HCT116 (cell line): ENCODE data around the gene MLPH. TPM values are rescaled to one million over a fixed set of nuclear protein-coding genes. Genes with fewer than 3 reads are reported as not detected.
A peak's percentile ranks its signal among the peaks of the same experiment; 100 is the strongest.

ENCODE experiments used
- ATAC-seq: fragments of 200-7000 bp; cut with Tn5 transposase; 2 replicates; pipeline ENCODE4 v1.9.1; 2020; ENCODE audit warnings: mild to moderate bottlenecking, moderate library complexity
- BruUV-seq: library from RNA; stranded (reverse); fragments of 400-500 nt; replicated peaks from 2 replicates; lab custom pipeline; 2021; lab: Mats Ljungman, UMichigan
- CTCF ChIA-PET: fragments of 300-600 bp; sonication (Branson Sonifier 250); formaldehyde crosslinking; loops from one replicate; lab custom pipeline; 2021; ENCODE audit warnings: antibody characterized with exemption; lab: Charles Lee
- POLR2A ChIA-PET: fragments of 300-600, 350-600 bp; sonication (Branson Sonifier 250); formaldehyde crosslinking; loops from one replicate; lab custom pipeline; 2021; ENCODE audit warnings: antibody characterized with exemption; lab: Charles Lee
- RAD21 ChIA-PET, 2 experiments: fragments of 300-600 bp; sonication (Branson Sonifier 250); formaldehyde crosslinking; loops; one replicate each; lab custom pipeline; 2023; ENCODE audit warnings: low total read pairs in 2 of 2; ENCODE audit not compliant: uncharacterized antibody in 2 of 2, unreplicated experiment in 2 of 2, low non-redundant PET in 1 of 2; lab: Charles Lee
- DNase-seq: peaks from one replicate; pipeline ENCODE4 v3.0.0-alpha.2; 2010; ENCODE audit warnings: low read depth, low spot score
- H2AFZ ChIP-seq: fragments of 200-600 bp; shearing (Covaris generic), sonication (generic); 2 replicates; pipeline ENCODE4 v1.6.1; 2017; ENCODE audit warnings: low read depth, mixed run types, mixed read lengths, antibody characterized with exemption, low read length; ENCODE audit not compliant: poor library complexity, severe bottlenecking
- H3K27ac ChIP-seq: 2 replicates; pipeline ENCODE4 v1.5.1; 2012; ENCODE audit warnings: low read depth, low read length
- H3K27me3 ChIP-seq: fragments of 200-600 bp; sonication (generic); 2 replicates; pipeline ENCODE4 v1.6.1; 2016; ENCODE audit warnings: mixed run types, low read length, mixed read lengths; ENCODE audit not compliant: insufficient read depth
- H3K36me3 ChIP-seq, 2 experiments: fragments of 200-500 bp in 1 of 2; fragments of 200-600 bp in 1 of 2; sonication (Bioruptor generic) in 1 of 2; sonication (generic) in 1 of 2; 2 replicates each; pipeline versions ENCODE4 v1.5.1 to v1.6.1; 2014 to 2016; ENCODE audit warnings: low read length in 2 of 2, inconsistent platforms in 1 of 2, mixed read lengths in 1 of 2, mixed run types in 1 of 2; ENCODE audit not compliant: insufficient read depth in 2 of 2, control insufficient read depth in 1 of 2
- H3K4me1 ChIP-seq, 2 experiments: fragments of 200-600 bp in 1 of 2; sonication (generic) in 1 of 2; 2 replicates each; pipeline versions ENCODE4 v1.5.1 to v1.6.1; 2012 to 2017; ENCODE audit warnings: low read length in 2 of 2, inconsistent platforms in 1 of 2, mild to moderate bottlenecking in 1 of 2, mixed read lengths in 1 of 2, mixed run types in 1 of 2, moderate library complexity in 1 of 2; ENCODE audit not compliant: insufficient read depth in 2 of 2, control insufficient read depth in 1 of 2
- H3K4me2 ChIP-seq: fragments of 200-600 bp; sonication (generic); 2 replicates; pipeline ENCODE4 v1.6.1; 2017; ENCODE audit warnings: mixed run types, low read length, mixed read lengths
- H3K4me3 ChIP-seq, 2 experiments: fragments of 200-600 bp in 1 of 2; sonication (generic) in 1 of 2; replicated peaks in 1 of 2; 2 replicates each; pipeline ENCODE4 v1.5.1; 2011 to 2016; ENCODE audit warnings: low read length in 2 of 2, control low read depth in 1 of 2, low read depth in 1 of 2, mild to moderate bottlenecking in 1 of 2, mixed read lengths in 1 of 2, mixed run types in 1 of 2
- H3K79me2 ChIP-seq: fragments of 200-600 bp; sonication (generic); 2 replicates; pipeline ENCODE4 v1.6.1; 2017; ENCODE audit warnings: mild to moderate bottlenecking, mixed run types, low read length, moderate library complexity, mixed read lengths; ENCODE audit not compliant: insufficient read depth
- H3K9ac ChIP-seq: fragments of 200-600 bp; sonication (generic); 2 replicates; pipeline ENCODE4 v1.6.1; 2016; ENCODE audit warnings: low read length, mixed read lengths
- H3K9me2 ChIP-seq: fragments of 200-600 bp; sonication (generic), shearing (Covaris generic); 2 replicates; pipeline ENCODE4 v1.6.1; 2017; ENCODE audit warnings: mixed run types, mild to moderate bottlenecking, moderate library complexity; ENCODE audit not compliant: insufficient read depth
- H3K9me3 ChIP-seq, 2 experiments: fragments of 200-500 bp in 1 of 2; fragments of 200-600 bp in 1 of 2; sonication (Bioruptor generic) in 1 of 2; sonication (generic) in 1 of 2; 2 replicates each; pipeline ENCODE4 v1.6.1; 2014 to 2017; ENCODE audit warnings: low read length in 2 of 2, mixed read lengths in 2 of 2, inconsistent platforms in 1 of 2, low read depth in 1 of 2, mild to moderate bottlenecking in 1 of 2, mixed run types in 1 of 2, moderate library complexity in 1 of 2; ENCODE audit not compliant: control insufficient read depth in 1 of 2, insufficient read depth in 1 of 2
- H4K20me1 ChIP-seq: fragments of 200-600 bp; sonication (generic), shearing (Covaris generic); 2 replicates; pipeline ENCODE4 v1.6.1; 2017; ENCODE audit warnings: mixed run types, mild to moderate bottlenecking, moderate library complexity; ENCODE audit not compliant: insufficient read depth
- CBX3 ChIP-seq: IDR thresholded peaks from 2 replicates; pipeline ENCODE4 v1.6.1; 2012; ENCODE audit warnings: low read depth
- EZH2 ChIP-seq: fragments of 200-600 bp; sonication (generic); IDR thresholded peaks from 2 replicates; pipeline ENCODE4 v1.6.1; 2017; ENCODE audit warnings: antibody characterized with exemption, mixed run types
- JUND ChIP-seq: IDR thresholded peaks from 2 replicates; pipeline ENCODE4 v1.6.1; 2012
- POLR2A ChIP-seq: IDR thresholded peaks from 2 replicates; pipeline ENCODE4 v1.7.0; 2011; ENCODE audit warnings: borderline replicate concordance; ENCODE audit not compliant: insufficient read depth, insufficient read length; ENCODE audit errors: extremely low read depth
- SRF ChIP-seq: IDR thresholded peaks from 2 replicates; pipeline ENCODE4 v1.6.1; 2012; ENCODE audit warnings: low read depth
- YY1 ChIP-seq: IDR thresholded peaks from 2 replicates; pipeline ENCODE4 v1.6.1; 2011; ENCODE audit warnings: low read length, low read depth, moderate library complexity, mild to moderate bottlenecking; ENCODE audit not compliant: insufficient replicate concordance; ENCODE audit errors: extremely low read depth
- intact Hi-C: fragments of 100-400 bp; cut with micrococcal nuclease; formaldehyde crosslinking; loops from 2 replicates; pipeline ENCODE4 v1.10.0; 2022
- total RNA-seq: library from RNA; stranded (reverse); gene quantifications from one replicate; pipeline ENCODE4 v1.2.1, GENCODE V29; 2021; ENCODE audit not compliant: unreplicated experiment
- TF ChIP-seq, protein P1 (sequence below): IDR thresholded peaks from 2 replicates; pipeline ENCODE4 v1.6.1; 2012

Gene MLPH
- total RNA-seq, 1 experiment from 2014 or later, result 81.4 TPM

DNA sequence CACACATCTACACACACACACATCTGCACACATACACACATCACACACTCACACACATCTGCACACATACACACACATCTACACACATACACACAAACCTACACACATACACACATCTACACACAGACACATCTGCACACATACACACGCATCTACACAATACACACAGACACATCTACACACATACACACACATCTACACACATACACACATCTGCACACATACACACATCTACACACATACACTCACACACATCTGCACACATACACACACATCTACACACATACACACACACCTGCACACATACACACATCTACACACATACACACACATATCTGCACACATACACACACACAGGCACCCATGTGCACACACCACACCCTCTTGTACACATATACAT is 78.9 kb downstream of the MLPH start:
- Histone ChIP-seq H3K9me2 (no peaks in the 10 kb centered on the region), H3K36me3 (no peaks in the 10 kb centered on the region), H3K9ac (no peak overlapping the region), H3K27ac (no peak overlapping the region), H2AFZ (no peak overlapping the region), H3K9me3 (0 out of 4 replicates have a peak, but pooled peaks cover 0 to 3% of the 10 kb centered on the region in 2 experiments), H3K79me2 (no peaks in the 10 kb centered on the region), H4K20me1 (no peaks in the 10 kb centered on the region), H3K4me2 (no peak overlapping the region), H3K27me3 (no peaks in the 10 kb centered on the region), H3K4me1 (no peaks in the 10 kb centered on the region), H3K4me3 (no peak overlapping the region)
- no peak for TF ChIP-seq CBX3
- no peak for TF ChIP-seq JUND
- TF ChIP-seq POLR2A, result no peak
- no peak for TF ChIP-seq SRF
- TF ChIP-seq, protein P1, sequence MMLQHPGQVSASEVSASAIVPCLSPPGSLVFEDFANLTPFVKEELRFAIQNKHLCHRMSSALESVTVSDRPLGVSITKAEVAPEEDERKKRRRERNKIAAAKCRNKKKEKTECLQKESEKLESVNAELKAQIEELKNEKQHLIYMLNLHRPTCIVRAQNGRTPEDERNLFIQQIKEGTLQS, result no peak
- BruUV-seq, result no TSS peak
- ChIA-PET POLR2A (no interaction called here), CTCF (no interaction called here), RAD21 (interaction anchor here in 1 of 2 experiments (0.6 kb wide), 1 partner anchor 8 kb away, joined by 3 read pairs; no protein-coding TSS in a partner anchor)
- ATAC-seq (no peak), DNase-seq (no peak)
- intact Hi-C loops, result no loop called here

DNA sequence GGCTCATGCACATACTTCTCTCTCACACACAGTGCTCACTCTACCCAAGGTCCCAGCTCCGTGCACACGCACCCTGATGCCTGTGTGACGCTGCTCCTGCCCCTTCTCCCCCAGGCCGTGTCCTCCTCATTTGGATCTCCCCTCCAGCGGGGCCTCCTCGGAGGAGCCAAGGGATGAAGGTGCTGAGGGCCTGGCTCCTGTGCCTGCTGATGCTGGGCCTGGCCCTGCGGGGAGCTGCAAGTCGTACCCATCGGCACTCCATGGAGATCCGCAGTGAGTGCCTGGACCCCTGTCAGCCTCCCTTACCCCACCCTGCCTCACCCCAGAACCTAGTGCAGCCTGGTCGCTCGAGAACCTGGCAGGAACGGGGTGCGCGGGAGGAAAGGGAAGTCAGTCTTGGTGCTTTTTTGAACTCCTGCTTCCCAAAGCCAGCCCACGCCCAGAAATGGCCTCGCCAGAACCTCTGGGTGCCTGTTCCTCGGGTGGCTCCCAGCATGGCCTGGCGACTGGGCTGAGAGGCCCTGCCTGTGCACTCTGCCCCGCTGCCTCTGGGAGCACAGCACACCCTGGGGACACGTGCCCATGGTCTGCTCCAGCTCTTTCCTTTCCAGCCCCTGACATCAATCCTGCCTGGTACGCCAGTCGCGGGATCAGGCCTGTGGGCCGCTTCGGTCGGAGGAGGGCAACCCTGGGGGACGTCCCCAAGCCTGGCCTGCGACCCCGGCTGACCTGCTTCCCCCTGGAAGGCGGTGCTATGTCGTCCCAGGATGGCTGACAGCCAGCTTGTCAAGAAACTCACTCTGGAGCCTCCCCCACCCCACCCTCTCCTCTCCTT is 79.6 kb downstream of the MLPH start, which contains the start of gene PRLH:
TSS of gene PRLH (plus strand) at position 174 of the 835 bp plus-strand sequence. CDS start at position 174, 0 bp downstream.
- CTCF ChIA-PET, result no interaction called here
- Histone ChIP-seq H4K20me1 (no peaks in the 10 kb centered on the region), H3K9me2 (no peaks in the 10 kb centered on the region), H3K36me3 (no peaks in the 10 kb centered on the region), H3K79me2 (no peaks in the 10 kb centered on the region), H3K4me1 (peaks cover 0 to under 1% of the 10 kb centered on the region in 2 experiments; a peak in 2 of 4 replicates), H3K27me3 (no peaks in the 10 kb centered on the region), H3K4me3 (no peak within 1 kb of the TSS), H3K27ac (peak within 1 kb of the TSS; percentile 9; the same call in 1 of the 2 replicates), H3K4me2 (no peak within 1 kb of the TSS), H2AFZ (no peak within 1 kb of the TSS), H3K9me3 (0 out of 4 replicates have a peak, but pooled peaks cover 0 to 3% of the 10 kb centered on the region in 2 experiments), H3K9ac (no peak within 1 kb of the TSS)
- POLR2A ChIA-PET, result no interaction called here
- TF ChIP-seq YY1 (no peak), EZH2 (no peak), CBX3 (no peak)
- no peak for ATAC-seq
- intact Hi-C loops, result no loop called here
- no TSS peak for BruUV-seq
- RAD21 ChIA-PET, result interaction anchor here in 1 of 2 experiments (0.6 kb wide), 1 partner anchor 9 kb away, joined by 3 read pairs; no protein-coding TSS in a partner anchor
- no peak for DNase-seq
